GM11168 (cell line): ENCODE data around the gene CALCA.
"Not testable (repeated sequence)": the region's sequence is repeated elsewhere in the genome, so short reads cannot be mapped to it uniquely, and the experiment has no call there.

Experiments
- in situ Hi-C: fragments of 300-500 bp; cut with MboI; formaldehyde crosslinking; loops from one replicate; pipeline ENCODE4 v1.12.0; 2022; ENCODE audit warnings: low sequenced_read_pairs; ENCODE audit not compliant: unreplicated experiment

The CALCA gene, protein sequence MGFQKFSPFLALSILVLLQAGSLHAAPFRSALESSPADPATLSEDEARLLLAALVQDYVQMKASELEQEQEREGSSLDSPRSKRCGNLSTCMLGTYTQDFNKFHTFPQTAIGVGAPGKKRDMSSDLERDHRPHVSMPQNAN

DNA sequence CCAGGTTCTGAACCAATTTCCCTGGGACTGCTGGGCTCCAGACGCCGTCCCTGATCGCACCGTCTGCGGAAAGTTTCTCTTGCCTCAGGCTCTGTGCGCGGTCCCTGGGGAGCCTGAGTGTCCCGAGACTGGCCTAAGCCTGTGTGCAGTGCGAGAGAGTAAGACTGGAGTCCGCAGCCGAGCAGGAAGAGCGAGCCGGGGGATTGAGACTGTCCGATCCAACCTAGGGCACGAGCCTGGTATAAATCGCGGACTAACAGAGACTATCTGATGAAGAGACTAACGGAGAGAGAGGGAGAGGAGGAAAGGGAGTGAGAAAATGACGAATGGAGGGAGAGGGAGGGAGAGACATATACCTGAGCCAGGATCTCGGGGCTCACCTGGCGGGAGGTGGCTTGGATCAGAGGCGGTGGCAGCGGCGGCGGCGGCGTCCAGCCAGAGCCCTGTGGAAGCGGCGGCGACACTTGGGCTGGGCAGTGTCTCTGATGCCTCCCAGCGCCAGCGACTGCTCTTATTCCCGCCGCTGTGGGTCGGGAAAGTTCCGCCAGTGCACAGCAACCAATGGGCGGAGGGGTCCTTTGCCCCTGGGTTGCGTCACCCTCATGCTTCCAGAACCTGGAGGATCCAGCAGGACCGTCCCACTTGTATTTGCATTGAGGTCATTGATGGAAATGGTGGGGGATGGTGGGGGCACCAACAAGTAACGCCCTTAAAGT, at the start of gene CALCA:
Gene CALCA (minus strand): TSS at position 487 of the 716 bp plus-strand sequence. CDS start 1,159 bp downstream, outside the sequence.
- in situ Hi-C loops = no loop called here

DNA sequence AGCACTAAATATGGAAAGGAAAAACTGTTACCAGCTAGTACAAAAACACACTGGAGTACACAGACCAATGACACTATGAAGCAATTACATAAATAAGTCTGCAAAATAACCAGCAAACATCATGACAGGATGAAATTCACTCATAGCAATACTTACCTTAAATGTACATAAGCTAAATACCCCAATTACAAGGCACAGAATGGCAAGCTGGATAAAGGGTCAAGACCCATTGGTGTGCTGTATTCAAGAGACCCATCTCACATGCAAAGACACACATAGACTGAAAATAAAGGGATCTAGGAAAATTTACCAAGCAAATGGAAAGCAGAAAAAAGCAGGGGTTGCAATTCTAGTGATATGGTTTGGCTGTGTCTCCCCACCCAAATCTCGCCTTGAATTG, 44.0 kb upstream of the CALCA start:
- in situ Hi-C loops = no loop called here

DNA sequence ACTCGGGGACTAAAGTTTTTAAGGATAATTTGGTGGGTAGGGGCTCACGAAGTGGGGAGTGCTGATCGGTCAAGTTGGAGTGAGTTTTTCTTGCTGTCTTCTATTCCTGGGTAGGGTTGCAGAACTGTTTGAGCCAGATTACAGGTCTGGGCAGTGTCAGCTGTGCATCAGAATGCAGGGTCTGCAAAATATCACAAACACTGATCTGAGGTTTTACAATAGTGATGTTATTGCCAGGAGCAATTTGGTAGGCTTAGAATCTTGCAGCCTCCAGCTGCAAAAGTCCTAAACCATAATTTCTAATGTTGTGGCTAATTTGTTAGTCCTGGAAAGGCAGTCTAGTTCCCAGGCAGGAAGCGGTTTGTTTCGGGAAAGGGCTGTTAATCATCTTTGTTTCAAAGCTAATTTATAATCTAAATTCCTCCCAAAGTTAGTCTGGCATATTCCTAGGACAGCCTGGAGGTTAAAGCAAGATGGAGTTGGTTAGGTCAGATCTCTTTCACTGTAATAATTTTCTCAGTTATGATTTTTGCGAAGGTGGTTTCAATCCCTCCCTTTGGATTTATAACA, 39.7 kb upstream of the CALCA start:
- in situ Hi-C loops = no loop called here

DNA sequence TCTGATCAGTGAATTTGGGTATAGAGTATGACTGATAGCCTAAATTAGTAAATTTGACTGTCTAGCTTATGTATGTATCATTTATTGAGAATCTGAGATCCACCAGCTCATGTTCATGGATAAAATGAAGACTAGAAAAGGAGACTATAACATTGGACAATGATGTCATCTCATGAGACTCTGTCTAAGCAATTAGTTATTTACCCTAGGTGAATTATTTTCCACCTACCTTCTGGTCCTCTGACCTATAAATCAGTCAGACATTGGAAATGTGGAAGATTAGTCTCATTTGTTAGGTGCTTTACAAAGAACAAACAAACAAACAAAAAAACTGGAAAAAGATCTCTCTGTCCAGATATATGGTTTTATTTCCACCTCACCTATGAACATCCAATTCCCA, 38.7 kb upstream of the CALCA start:
- in situ Hi-C loops = no loop called here

DNA sequence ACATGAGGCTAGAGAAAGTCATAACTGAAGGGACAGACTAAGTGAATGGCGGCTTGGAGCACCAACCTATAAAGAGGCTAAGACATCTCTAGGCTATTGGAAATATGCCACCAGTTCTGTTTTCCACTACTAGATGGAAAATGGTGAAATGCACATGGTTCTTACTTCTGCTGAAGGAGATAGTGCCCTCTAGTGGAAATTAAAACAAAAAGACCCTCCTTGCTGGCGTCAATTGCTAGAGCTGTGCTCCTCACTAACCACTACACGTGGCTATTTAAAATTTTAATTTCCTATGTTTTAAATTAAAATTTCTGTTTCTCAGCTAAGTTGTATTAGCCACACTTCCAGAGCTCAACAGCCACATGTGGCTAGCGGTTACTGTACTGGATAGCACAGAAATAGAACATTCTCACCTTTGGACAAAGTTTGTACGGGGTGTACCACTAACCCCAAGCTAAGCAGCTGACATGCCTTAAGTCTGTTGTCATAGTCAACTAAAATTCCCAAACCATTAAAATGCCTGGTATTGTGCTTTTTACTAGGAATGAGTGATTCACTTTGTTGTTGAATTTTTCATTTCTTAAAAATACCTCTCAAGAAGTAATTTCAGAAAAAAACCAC, 34.1 kb upstream of the CALCA start:
- in situ Hi-C loops = no loop called here

DNA sequence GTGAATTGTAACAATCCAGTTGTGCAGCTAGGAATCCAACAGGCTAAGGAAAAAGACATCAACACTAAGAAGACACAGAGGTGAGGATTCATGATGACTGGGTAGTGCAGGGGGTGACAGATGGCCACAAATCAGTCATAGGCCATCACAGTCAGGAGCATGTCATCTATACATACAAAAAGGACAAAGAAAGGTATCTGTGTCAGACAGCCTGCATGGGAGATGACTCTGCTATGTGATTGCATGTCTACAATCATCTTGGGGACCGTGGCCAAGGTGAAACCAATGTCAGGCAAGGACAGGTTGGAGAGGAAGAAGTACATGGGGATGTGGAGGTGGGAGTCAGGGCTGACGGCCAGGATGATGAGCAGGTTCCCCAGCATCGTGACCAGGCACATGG, 16.0 kb upstream of the CALCA start:
- in situ Hi-C loops = not testable (repeated sequence)

DNA sequence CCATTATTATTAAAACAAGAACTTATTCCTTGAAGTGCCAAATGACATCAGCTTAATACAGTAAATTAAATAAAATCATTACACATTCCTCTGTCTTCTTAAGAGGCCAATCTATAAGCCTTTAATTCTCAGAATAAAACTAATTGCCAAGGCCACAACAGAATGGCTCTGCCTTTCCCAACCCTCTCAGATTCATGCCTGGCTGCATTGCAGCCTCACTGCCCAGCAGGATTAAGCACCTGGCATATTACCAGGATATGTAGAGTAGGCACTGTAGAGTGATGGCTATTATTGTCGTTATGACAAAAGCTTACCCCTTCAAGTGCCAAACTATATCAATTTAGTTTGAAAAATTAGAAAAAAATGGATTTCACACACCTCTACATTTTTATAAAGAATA, 9.4 kb upstream of the CALCA start:
- in situ Hi-C loops = no loop called here

DNA sequence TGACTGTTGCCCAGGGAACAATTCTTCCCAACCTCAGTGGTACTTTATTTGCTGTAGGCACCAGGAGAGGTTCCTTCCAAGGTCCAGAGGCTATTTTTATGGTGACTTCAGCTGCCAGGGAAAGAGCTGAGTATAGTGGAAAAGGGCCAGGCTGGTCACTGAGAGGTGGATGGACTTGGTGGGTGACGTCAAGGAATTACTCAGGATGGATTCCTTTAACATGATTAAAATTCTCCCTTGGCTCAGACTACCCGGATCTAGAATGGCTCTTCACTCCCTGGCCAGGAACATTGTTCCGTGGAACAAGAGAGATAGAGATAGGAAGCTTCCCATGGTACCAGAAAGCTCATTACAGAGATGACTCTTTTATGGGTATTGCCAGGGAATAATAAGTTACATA, 8.7 kb upstream of the CALCA start:
- in situ Hi-C loops = no loop called here

DNA sequence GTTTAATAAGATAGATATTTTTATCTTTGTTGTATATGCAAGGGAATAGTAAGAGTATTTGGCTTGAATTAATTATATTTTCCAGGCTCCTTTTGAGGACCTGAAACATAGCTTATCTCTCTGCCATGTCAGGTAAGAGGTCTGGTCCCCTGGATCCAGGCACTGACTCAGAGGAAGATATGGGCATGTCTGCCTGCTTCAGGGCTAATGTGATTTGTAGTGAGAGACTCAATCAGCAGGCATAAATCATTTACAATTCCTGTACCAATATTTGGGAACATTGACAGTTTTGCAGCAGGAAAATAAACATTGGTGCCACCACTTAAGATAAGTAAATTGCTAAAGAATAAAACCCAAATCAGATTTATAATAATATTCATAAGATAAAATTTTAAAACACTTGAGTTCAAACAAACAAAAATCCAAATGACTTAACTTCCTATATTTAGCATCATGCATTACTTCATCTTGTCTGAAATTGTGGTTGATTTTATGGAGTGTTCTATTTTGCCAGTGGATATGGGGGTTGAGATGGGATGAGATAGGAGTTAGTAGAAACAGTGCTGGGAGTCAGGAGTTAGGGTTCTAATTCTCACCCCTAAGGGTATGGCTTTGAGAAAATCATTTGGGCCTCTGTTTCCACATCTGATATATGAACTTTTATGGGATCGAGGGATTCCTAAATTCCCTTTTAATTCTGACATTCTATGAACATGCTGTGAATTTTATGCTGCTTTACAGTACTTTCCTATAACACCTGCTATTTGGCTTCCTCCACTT, 5.1 kb upstream of the CALCA start:
- in situ Hi-C loops = no loop called here

DNA sequence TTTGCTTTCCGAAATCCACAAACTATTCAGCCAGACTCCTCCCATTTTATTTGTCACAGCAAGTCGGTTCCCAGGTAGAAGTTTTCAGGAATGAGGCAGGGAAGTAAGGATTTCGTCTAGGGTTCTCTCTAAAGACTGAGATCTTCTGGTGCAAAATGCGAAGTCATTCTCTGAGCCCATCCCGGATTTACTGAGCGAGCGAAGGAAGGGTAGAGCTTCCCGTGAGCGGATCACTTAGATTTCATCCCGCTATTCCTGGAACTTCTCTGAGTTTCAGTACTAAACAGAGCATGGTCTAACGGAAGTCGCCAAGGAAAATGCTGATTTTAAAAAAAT, 3.1 kb upstream of the CALCA start:
- in situ Hi-C loops = no loop called here

DNA sequence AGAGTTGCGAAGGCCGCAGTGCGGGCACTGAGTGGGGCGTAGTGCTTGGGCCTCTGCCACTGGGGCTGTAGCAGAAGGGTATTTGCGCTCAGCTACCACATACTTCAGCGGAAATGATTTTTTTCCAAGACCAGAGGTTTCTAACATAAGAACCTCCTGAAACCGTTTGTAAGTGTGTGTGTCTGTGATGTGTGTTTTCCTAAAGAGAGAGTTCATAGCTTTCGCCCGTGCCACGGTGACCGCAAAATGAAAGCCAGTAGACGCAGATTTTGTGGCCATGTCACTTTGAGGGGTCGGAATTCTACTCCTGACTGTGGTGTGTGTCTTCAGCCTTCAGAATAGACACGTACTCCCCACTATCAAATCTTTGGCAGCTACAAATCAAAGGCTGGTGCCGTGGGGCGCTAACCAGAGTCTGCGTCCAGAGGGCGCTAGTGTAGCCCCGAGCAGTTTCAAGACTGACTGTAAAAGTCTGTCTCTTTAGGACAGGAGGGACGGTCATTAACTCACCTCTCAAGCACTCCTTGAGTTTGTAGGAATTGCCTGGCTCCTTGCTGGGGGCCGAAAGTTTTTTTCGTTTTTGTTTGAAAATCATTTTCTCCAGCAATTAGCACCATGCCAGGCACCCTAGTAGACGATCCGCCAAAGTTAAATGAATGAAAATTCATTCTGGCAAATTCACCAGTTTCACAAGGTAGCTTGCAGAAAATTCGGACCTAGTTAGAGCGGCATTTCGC, 2.5 kb upstream of the CALCA start:
- in situ Hi-C loops = no loop called here

DNA sequence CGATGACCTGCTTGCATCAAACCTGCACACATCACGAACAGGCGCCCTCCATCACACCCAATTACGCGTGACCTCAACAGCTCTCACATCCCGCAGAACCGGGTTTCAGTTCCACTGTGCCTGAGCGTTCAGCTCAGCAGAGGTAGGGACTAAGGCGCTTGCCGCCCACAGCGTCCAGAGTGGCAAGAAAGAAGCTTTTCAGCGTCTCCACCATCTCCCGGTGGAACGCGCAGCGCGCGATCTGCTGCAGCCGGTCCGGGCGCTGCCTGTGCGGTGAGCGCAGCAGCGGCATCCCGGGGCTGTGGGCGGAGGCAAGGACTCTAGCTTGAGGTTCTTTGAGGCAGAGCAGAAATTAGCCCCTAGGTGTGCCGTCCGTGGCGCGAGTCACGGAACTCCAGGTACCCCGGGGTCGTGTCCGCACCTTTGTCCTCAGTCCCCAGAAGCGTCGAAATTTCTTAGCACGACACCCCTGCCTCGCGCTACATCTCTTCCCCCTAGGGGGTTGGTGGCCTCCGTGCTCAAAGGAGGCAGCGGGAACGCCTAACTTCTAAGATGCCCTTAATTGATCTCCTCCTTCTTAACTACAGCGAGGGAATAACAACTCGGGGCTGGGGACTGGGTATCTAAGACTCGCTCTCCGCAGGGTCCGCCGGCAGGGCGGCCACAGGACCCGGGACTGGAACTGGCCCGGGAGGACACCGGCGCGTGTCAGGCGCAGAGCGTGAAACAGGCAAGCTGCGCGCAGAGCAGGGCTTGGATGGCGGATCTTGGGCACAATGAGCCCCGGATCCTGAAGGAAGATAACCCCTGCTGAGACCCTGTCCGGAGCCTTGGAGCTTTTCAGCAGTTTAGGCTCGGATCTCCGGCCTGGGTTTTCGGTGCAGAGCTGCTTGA, 1.7 kb upstream of the CALCA start:
- in situ Hi-C loops = no loop called here

DNA sequence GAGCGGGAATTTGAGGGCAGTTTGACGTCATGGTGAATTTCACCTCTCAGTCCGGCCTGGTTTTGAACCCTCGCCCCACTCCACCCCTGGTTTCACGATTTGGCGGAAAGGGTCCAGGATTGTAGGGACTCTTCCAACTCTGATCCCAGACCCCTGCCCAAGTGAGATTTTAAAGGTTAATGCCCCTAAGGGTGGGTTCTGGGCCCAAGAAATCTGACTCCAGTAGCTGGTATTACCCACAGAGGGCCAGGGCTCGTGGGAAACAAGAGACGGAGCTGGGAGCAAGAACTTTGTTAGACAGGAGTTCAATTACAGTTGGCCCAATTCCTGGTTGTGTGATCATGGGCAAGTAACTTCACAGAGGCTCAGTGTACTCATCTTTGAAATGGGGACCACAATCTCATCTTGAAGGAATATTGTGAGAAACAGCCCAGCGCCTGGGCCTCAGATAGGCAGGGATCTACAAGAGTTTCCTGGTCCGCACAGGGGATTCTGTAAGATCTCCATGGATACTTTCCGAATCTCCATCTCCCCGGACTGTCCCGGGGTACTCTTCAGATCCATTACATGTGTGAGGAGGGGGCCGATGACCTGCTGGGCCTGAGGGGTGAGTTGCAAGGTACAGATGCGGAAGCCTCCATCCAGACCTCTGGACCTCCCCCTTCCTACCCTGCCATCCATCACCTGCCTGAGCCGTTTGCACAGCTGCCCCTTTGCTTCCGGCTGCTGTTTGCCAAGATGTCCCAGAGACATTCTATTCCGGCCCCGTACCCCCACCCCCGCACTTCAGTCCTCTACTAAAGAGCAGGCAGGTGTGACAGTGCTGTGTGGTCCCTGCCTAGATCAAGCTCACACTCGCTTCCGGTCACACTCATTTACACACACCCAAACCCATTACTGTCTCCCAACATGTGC, 687 bp upstream of the CALCA start:
- in situ Hi-C loops = no loop called here

DNA sequence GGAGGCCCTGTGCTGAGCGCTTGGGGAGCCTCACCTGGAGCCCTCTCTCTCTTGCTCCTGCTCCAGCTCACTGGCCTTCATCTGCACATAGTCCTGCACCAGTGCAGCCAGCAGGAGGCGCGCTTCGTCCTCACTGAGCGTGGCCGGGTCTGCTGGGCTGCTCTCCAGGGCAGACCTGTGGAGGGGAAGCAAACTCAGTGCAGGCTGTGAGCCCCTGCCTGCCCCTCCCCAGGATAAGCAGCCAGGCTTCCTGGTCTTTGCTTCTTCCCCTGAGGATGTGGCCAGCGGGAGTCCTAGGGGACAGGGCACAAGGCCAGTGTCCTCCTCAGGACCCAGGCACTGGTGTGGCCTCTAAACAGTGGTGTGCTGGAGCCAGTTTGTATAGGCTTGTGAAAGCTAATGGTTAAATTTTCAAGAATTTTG, 2.2 kb downstream of the CALCA start:
- in situ Hi-C loops = no loop called here

DNA sequence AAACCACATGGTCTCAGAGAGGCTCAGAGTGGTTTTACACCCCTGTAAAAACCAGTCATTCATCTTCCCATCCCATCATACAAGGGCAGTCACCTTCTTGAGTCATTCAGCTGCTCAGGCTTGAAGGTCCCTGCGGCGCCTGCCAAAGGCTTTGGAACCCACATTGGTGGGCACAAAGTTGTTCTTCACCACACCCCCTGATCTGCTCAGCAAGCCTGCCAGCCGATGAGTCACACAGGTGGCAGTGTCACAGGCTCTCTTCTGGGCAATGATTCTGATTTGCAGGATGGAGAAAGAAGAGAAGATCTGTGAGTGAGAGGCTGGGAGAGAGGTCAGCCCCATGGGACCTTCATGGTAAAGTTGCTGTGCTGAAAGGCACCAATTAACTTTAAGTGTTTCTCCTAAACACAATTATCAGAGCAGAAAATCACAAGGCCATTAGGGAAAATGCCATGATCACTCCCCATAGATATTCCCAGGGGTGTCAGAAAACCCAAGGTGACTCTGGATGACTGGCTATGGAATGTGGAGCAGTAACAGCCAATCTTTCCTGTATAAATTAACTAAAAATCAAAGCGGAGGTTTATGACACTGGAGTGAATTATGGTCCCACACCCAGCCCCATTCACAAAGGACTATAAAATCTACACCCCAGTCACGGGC, 4.4 kb downstream of the CALCA start:
- in situ Hi-C loops = no loop called here

DNA sequence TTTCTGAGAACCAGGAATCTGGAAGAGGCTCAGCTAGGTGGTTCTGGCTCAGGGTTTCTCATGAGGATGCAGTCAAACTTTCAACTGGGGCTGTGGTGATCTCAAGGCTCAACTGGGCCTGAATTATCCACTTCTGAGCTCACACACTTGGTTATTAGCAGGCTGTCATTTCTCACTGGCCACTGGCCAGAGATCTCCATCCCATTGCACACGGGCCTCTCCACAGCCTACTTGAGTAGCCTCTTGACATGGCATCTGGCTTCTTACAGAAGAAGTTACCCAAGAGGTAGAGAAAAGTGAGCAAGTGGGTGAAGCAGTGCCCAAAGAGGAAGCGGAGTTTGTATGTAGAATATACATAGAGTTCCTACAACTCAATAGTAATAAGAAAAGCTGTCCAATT, 16.0 kb downstream of the CALCA start:
- in situ Hi-C loops = no loop called here

DNA sequence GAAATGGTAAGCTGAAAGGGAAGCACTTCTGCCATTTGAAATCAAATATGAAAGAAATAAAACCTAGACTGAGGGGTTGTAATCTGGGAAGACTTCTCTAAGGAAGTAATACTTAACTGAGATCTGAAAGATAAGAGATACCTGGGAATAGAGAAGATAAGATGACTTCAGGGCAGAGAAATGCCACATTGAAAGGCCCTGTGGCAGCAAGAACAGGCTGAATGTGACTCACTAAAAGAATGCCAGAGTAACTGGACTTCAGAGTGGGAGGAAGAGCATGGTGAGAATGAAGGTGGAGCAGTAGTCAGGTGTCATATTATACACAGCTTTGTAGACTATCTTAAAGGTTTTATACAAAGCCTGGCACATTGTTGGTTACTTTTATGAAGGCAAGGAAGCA, 17.6 kb downstream of the CALCA start:
- in situ Hi-C loops = no loop called here

DNA sequence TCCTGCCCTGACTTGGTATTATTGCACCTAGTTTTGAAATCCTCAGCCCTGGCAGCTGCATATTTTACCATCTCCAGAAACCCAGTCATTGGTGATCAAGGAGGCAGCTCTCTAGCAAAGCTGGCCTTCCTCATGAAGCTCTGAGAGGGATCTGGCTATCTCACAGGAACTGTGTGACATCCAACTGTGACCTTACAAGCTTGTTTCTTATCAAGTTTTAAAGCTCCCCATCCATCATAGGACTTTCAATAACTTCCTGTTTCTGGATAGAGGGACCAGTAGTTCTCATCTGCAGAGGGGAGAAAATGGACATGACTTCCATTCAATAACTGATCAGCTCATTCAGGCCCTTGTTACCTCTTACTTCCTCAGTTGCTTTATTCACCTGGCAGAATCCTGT, 18.2 kb downstream of the CALCA start:
- in situ Hi-C loops = no loop called here
